HG03457 (cell line): ENCODE data around the gene ST6GALNAC5.

Source experiments
- ATAC-seq: cut with Tn5 transposase; IDR thresholded peaks from one replicate; pipeline ENCODE4 v1.9.1; 2021; ENCODE audit warnings: moderate number of reproducible peaks; ENCODE audit not compliant: unreplicated experiment

Gene ST6GALNAC5

GRCh38 chr1:77039739-77040138 is 172.5 kb downstream of the ST6GALNAC5 start:
- ATAC-seq = no peak

DNA sequence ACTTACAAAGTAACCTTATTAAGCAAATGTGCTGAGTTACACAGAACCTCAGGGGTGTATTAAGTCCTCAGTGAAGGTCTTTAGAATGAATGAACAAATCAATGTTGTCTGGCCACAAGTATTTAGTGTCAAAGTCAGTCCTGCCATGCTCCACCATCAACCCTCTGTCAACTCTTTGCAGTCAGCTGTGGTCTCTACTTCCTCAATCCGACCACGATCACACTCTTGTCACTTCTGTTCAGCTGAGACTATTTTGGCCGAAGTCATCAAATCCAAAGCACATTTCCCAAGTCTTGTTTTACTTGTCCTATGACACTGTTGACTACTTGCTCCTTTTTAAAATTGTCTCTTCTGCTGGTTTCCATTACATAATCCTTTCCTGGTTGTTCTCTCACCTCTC is 173.5 kb downstream of the ST6GALNAC5 start:
- no peak for ATAC-seq

- ATAC-seq = no peak
Measured at GRCh38 chr1:77044133-77044849, 177.0 kb downstream of the ST6GALNAC5 start.

- ATAC-seq = no peak
Measured at GRCh38 chr1:77047575-77047974, 180.3 kb downstream of the ST6GALNAC5 start.

GRCh38 chr1:77047978-77048614 is 180.8 kb downstream of the ST6GALNAC5 start:
- no peak for ATAC-seq

- no peak for ATAC-seq
Measured at GRCh38 chr1:77048615-77049005, 181.3 kb downstream of the ST6GALNAC5 start.

DNA sequence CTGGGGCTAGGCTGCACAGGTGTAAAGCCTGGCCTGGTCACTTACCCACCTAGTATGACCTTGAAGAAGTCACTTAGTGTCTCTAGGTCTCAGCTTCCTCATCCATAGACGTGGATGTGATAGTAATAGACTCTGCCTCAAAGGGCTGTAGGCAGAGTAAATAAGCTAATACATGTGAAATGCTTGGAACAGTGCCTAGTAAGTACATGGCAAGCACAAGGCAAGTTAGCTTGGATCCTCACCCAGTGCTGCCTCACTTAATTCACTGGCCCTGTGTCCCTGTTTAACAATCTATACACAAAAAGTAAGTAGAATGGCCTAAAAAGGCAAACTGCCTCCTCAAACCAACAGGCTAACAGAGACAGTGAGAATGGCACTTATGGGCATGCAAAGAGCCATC is 184.1 kb downstream of the ST6GALNAC5 start:
- ATAC-seq = no peak

GRCh38 chr1:77056525-77056924 is 189.2 kb downstream of the ST6GALNAC5 start:
- ATAC-seq = no peak

GRCh38 chr1:77057994-77058585 is 190.8 kb downstream of the ST6GALNAC5 start:
- no peak for ATAC-seq

DNA sequence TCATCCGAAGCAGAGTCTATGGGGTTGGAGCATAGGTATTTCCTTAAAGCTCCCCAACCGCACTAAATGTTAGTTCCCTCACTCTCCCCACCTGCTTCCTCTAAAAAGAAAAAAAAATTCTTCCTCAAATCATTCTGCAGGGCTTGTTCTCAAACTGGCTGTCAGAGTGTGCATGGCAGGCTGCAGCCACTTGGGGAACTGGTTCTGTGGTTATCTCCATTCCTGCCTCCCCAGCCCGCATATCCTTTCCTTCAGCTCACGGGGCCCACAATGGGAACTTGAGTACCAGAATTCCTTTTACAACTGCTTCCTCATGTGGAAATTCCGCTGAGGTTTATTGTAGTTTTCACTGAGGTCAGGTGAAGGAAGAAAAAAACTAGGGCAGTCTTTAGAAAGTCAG is 192.7 kb downstream of the ST6GALNAC5 start:
- ATAC-seq = no peak

DNA sequence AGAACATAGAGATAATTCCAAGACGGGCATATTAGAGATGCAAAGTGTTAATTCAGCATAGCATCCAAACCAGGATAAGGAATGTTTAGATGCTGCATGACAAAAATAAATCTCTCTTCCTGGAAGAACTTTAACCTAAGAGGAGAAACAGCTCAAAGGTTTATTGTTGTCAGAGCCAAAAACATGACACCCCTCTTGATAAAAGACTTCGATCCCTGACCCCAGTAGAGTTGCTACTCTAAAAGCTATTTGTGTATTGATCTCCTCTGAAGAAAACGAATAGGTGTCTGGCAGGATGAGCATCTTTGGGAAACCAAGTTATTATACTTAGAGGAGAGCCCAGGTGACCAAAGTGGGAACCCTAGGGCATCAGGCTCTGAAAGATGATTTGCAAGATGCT is 193.9 kb downstream of the ST6GALNAC5 start:
- ATAC-seq = no peak

- no peak for ATAC-seq
Measured at GRCh38 chr1:77063118-77063517, 195.8 kb downstream of the ST6GALNAC5 start.

- no peak for ATAC-seq
Measured at GRCh38 chr1:77064246-77064645, 197.0 kb downstream of the ST6GALNAC5 start.

GRCh38 chr1:77065693-77066342 is 198.5 kb downstream of the ST6GALNAC5 start:
- no peak for ATAC-seq

- ATAC-seq = no peak
Measured at GRCh38 chr1:77068013-77068412, 200.7 kb downstream of the ST6GALNAC5 start.

DNA sequence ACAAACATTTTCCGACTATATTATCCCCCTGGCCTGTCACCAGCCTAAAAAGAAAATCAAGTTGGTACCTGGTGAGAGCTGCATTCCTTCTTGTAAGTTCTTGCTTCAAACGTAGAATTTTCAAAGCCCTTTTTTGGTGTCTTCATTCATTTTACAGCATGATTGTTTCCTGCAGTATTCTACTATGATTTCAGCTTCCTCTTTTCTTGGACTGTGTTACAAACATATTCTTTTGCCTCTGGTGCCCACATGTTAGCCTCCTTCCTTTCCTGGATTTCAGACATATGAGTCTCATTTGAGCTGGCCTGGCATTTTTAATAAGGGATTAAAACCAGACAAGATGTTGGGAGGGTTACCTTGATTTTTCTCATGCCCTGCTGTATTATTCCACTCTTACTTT is 209.5 kb downstream of the ST6GALNAC5 start:
- no peak for ATAC-seq

DNA sequence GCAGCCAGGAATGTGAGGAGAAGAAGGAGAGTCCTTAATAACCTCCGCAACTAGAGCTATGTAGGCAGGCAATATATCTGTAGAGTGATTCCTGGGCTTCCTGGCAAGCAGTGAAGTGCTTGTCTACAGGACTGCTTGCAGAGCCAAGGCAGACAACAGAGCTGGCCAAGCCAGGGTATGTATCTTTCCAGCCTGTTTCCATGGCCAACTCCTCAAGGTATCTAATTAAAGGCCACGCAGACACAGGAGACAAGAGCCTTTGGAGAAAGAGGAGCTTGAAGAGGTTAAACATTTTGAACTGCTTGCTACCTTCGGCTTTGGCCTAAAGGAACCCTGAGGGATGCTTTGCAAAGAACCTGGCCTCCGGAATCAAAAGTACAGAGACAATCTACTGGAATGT is 214.6 kb downstream of the ST6GALNAC5 start:
- no peak for ATAC-seq

GRCh38 chr1:77084457-77084856 is 217.2 kb downstream of the ST6GALNAC5 start:
- no peak for ATAC-seq

- no peak for ATAC-seq
Measured at GRCh38 chr1:77085109-77085508, 217.8 kb downstream of the ST6GALNAC5 start.

DNA sequence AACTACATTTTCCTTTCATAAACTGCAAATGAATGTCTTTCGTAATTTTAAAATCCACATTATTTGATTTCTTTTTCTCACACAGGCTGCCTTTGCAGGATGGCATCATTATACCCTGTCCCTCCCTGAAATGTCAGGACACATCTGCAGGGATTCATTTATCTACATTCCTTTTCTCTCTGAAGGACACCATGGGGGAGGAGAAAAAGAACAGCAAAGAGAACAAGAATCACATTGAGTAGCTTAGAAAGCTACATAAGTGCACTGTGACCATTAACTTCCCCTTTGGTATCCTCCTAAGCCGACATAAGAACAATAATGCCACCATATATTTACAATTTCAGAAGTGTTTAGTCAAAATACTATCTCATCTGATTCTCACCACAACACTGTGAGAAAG is 222.5 kb downstream of the ST6GALNAC5 start:
- ATAC-seq = no peak

DNA sequence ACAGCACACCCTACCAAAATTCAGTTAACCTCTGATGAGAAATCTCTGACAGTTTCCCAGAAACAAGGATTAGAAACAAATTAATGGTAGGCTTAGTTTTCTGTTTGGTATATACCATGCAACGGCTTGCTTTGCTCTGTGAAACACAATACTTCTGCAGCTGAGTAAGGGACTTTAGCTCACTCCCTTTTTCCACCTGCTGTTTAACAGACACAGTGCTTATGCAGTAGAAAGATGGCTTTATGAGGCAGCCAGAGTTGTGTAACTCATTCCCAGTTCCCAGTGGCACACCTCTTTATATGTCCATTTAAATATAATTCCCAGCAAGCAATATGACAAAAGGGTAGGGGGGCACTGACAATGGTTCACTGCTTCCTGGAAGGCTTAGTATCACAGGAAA is 228.0 kb downstream of the ST6GALNAC5 start:
- ATAC-seq = no peak
